D721Med (cell line): Measurements from ENCODE around the gene CHCHD6.

Source experiments
- DNase-seq: peaks from one replicate; pipeline ENCODE4 v3.0.0; 2011; ENCODE audit warnings: low spot score; ENCODE audit not compliant: insufficient read length
- FAIRE-seq: peaks from 2 replicates; lab custom pipeline; 2011; peaks lifted over from hg19 to GRCh38; lab: Jason Lieb, UNC
- CTCF ChIP-seq: IDR thresholded peaks from 2 replicates; pipeline ENCODE4 v1.5.1; 2012; ENCODE audit warnings: mild to moderate bottlenecking, control low read depth; ENCODE audit not compliant: insufficient read depth; ENCODE audit errors: missing control alignments

Gene CHCHD6

GRCh38 chr3:126964261-126964660, 260.2 kb downstream of the CHCHD6 start:
- no peak for TF ChIP-seq CTCF
- FAIRE-seq (no peak), DNase-seq (no peak)

- FAIRE-seq (no peak), DNase-seq (no peak)
- TF ChIP-seq CTCF: no peak
These were observed 260.9 kb downstream of the CHCHD6 start for GRCh38 chr3:126964950-126965349.

- no peak for FAIRE-seq
These were observed 261.6 kb downstream of the CHCHD6 start for GRCh38 chr3:126965526-126966080.

GRCh38 chr3:126967386-126967785, 263.3 kb downstream of the CHCHD6 start:
- FAIRE-seq (no peak), DNase-seq (no peak)
- no peak for TF ChIP-seq CTCF

More at GRCh38 chr3:126965526-126966080, 261.6 kb downstream of the CHCHD6 start:
- no peak for DNase-seq
- TF ChIP-seq CTCF: no peak

GRCh38 chr3:126968391-126969390, 264.7 kb downstream of the CHCHD6 start:
- DNase-seq: no peak
- no peak for FAIRE-seq
- TF ChIP-seq CTCF: no peak

- TF ChIP-seq CTCF: no peak
- DNase-seq: no peak
- FAIRE-seq: no peak
These were observed 265.5 kb downstream of the CHCHD6 start for GRCh38 chr3:126969586-126969985.
